Skeletal muscle cell (primary cell): ENCODE measurements around the gene PLA2G4F.

Experiments used
- DNase-seq: peaks from one replicate; pipeline ENCODE4 v3.0.0-alpha.2; 2010; ENCODE audit warnings: low read depth
- H3K4me3 ChIP-seq: 2 replicates; pipeline ENCODE4 v1.5.1; 2011; ENCODE audit warnings: low read depth, mild to moderate bottlenecking, control low read depth, low read length, moderate library complexity

Gene PLA2G4F, protein sequence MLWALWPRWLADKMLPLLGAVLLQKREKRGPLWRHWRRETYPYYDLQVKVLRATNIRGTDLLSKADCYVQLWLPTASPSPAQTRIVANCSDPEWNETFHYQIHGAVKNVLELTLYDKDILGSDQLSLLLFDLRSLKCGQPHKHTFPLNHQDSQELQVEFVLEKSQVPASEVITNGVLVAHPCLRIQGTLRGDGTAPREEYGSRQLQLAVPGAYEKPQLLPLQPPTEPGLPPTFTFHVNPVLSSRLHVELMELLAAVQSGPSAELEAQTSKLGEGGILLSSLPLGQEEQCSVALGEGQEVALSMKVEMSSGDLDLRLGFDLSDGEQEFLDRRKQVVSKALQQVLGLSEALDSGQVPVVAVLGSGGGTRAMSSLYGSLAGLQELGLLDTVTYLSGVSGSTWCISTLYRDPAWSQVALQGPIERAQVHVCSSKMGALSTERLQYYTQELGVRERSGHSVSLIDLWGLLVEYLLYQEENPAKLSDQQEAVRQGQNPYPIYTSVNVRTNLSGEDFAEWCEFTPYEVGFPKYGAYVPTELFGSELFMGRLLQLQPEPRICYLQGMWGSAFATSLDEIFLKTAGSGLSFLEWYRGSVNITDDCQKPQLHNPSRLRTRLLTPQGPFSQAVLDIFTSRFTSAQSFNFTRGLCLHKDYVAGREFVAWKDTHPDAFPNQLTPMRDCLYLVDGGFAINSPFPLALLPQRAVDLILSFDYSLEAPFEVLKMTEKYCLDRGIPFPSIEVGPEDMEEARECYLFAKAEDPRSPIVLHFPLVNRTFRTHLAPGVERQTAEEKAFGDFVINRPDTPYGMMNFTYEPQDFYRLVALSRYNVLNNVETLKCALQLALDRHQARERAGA

DNA sequence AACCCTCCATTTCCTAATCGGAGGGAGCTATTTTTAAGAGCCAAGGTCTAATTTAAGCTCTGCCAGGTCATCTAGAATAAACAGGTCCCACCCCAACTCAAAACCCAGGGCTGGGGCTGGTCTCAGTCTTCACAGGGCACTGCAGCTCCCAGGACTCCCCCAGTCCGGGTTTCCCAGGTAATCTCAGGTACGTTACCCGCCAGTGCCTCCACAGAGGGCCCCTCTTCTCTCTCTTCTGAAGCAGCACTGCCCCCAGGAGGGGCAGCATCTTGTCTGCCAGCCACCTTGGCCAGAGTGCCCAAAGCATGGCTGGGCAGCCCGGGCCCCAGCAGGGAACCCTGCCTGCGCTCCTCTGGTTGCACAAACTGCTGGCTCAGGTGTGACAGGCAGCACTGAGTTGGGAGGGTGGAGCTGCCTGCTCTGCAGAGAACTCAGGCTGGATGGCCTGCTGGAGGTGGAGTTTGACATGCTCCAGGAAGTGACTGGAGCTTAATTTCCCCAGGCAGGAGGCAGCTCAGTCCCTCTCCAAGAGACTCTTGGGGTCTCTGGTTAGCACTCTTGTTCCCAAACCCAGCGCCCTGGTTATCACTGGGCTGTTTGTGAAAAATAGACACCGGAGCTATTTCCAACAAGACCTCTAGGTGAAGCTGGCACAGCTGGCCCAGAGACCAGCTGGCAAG, at the start of gene PLA2G4F:
PLA2G4F (minus strand) TSS at position 394 of the 680 bp plus-strand sequence; CDS start at position 307, 87 bp downstream.
- no peak for DNase-seq
- no peak within 1 kb of the TSS for H3K4me3 ChIP-seq

DNA sequence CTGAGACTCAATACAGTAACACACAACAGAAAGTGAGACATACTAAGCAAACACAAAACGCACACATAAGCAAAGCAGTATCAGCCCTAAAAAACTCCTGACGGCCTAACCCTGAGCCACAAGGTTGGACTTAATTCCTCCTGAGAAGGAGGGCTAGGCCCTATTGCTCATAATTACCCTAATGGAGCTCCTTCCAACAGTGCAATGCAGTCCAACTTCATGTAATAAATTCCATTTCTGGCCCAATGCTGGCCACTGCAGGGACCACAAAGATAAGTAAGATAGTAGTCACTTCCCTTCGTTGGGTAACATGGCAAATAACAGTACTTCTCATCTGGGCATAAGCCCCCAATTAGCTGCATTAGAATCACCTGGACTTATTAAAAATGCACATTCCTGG, 47.5 kb upstream of the PLA2G4F start:
- no peak for DNase-seq
- no peak overlapping the region for H3K4me3 ChIP-seq

DNA sequence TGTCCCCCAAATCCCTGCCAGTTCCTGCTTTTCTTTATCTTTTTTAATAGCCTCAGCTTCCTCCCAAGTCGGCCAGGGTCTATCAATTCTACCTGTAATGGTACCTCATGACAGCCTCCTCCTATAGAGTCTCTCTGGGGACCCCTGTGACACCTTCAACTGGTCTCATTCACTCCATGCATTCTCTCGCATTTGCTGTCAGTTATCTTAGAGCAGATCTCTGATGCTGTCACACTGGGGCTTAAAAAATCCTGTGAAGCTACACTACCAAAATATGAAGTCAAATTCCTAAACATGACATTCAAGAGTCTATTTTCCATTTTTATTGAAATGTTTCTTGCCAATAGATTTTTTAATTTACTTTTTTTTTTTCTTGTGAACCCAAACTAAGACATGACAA, 46.2 kb upstream of the PLA2G4F start:
- H3K4me3 ChIP-seq: no peak overlapping the region
- DNase-seq: no peak

DNA sequence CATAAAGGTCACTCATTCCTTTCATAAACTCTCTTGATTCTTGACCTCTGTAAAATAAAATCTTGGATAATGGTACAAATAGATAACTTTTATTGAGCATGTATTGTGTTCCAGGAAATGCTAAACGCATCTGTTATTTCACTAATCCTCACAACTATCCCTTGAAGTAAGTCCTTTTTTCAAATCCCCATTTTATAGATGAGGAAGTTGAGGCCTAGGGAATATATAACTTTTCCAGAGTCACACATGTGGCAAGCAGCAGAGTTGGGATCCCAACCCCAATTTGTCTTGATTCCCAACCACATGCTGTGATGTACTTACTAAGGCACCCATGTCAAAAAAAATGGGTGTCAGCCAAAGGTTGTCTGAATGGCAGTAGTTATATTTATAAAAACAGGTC, 45.4 kb upstream of the PLA2G4F start:
- H3K4me3 ChIP-seq: no peak overlapping the region

DNA sequence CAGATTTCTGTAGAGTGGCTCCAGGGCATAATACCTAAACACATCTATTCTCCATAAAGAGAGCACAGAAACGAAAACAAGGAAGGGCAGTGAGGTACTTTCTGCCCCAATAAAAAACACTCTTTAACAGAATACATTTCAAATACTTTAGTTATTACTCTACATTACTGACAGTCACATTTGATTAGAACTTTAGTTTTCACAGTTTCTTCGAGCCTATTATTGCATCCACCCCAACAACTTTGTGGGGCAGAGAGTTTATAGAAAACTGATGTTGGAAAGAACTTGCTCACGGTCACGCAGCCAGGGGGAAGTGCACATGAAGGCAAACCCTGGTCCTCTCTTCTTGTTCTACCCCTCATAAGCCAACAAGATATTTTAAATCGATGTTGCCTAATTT, 42.7 kb upstream of the PLA2G4F start:
- no peak overlapping the region for H3K4me3 ChIP-seq
- no peak for DNase-seq

More for the DNA sequence above, 45.4 kb upstream of the PLA2G4F start:
- no peak for DNase-seq

DNA sequence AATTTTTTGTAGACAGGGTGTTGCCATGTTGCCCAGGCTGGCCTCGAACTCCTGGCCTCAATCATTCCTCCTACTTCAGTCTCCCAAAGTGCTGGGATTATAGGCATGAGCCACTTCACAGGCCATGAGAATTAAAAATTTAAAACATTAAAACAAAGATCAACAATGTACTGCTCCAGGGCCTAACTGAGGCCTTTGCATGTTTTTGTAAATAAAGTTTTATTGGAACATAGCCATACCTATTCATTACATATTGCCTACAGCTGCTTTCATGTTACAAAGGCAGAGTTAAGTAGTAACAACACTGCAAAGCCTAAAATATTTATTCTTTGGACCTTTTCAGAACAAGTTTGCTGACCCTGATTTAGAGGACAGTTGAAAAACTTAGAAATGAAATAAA, 42.1 kb upstream of the PLA2G4F start:
- DNase-seq: no peak

DNA sequence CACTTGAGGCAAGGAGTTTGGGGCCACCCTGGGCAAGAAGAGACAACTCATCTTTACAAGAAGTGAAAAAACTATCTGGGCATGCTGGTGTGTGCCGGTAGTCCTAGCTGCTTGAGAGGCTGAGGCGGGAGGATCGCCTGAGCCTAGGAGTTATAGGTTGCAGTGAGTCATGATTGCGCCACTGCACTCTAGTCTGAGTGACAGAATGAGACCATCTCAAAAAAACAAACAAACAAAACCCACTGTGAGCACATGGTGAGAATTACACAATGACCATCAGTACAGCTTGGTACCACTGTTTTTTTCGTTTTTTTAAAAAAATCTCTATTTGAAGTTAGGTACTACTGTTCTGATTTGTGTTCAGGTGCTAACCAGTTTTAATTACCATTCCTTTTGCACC, 38.1 kb upstream of the PLA2G4F start:
- no peak overlapping the region for H3K4me3 ChIP-seq
- DNase-seq: peak; percentile 73

More for the DNA sequence above, 42.1 kb upstream of the PLA2G4F start:
- no peak overlapping the region for H3K4me3 ChIP-seq

DNA sequence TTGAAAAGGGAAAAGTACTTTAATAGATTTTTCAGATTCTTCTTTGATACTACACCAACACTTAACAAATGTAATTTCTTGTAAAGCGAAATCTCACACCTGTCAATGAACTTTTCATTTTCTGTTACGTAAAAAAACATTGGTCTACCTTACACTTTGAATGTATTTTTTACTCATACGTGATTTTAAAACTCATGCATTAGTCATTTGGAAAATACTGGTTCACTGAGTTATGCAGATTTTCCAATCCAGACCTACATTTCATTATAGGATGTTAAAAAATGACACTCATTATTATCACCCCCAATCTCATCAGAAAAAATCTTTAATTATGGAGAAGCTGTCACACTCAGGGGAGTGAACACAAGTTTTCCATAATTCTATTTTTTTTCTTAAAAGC, 36.9 kb upstream of the PLA2G4F start:
- no peak for DNase-seq
- H3K4me3 ChIP-seq: no peak overlapping the region

DNA sequence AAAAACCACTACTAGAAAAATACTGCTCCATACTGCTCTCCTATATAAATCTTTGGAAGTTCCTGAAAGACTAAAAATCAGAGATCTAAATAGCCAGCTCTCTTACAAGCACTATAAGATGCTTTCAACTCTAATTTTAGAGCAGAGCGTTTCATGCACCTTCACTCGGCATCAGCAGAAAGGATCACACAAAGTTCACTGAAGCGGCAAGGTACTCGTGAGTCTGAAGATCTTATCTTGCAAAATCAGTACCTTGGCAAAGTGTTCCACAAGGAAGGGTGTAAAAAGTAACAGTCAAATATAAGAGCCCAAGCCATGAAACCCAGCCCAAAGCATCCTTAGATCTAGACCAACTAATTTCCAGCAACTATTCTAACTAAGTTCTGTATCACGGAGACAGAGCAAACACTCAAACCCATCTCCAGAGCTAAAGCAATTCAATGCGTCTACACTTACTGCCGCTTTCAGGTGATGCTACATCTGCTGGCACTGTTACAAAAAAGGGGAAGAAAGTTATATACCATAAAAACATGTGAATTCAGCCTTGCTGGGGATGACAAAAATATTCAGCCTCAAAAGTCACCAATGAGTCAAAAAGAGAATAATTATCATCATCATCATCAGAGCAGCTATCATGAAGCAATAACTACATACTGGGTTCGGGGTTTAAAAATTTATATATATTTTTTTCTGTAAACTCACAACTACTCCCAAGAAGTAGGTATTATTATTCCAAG, 35.3 kb upstream of the PLA2G4F start:
- DNase-seq: no peak
- H3K4me3 ChIP-seq: no peak overlapping the region

DNA sequence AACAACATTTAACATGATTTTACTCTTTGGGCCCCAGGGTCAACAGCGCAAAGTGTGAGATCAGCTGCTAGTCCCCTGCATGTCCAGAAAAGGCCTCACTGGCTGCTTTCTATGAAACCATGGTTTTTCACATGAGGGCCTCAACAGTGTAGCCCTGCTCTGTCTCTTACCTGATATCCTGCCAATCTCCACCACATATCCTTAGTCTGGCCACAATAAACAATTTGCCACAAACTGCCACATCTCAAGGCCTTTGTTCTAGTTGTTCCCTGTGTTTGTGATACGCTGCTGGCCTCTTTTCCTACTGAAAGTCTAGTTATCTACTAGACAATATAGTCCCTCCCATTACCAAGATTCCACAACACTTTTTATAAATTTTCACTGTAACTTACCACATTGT, 33.9 kb upstream of the PLA2G4F start:
- H3K4me3 ChIP-seq: no peak overlapping the region
- DNase-seq: no peak

DNA sequence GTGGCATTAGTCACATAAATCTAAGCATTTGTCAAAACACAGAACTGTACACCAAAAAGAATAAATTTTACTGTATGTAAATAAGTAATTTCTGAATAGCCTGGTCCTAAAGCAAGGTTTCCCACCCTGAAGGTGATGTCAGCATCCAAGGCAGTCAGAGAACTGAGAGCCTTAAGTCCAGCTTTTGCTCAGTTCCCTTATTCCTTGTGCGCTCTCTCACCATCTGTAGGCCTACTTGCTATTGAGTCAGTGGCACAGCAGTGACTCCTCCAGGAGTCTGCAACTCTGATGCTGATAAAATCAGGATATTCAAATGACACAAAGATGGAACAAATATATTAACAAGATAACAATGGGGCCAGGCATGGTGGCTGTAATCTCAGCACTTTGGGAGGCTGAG, 29.4 kb upstream of the PLA2G4F start:
- H3K4me3 ChIP-seq: no peak overlapping the region
- no peak for DNase-seq

DNA sequence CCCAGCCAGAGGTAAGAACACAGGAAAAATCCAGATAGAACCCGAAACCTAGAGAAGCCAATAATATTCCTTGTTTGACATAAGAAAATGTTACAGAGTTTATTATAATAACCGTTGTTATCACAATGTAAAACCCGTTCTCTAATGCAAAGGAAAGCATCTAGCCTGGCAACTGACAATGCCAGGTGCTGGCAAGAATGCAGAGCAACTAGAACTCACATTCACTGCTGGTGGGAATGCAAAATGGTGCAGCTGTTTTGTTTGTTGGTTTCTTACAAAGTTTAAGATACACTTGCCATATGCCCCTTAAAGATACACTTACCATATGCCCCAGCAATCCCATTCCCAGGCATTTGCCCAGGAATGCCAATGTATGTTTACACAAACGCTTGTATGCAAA, 28.3 kb upstream of the PLA2G4F start:
- no peak overlapping the region for H3K4me3 ChIP-seq
- DNase-seq: no peak

DNA sequence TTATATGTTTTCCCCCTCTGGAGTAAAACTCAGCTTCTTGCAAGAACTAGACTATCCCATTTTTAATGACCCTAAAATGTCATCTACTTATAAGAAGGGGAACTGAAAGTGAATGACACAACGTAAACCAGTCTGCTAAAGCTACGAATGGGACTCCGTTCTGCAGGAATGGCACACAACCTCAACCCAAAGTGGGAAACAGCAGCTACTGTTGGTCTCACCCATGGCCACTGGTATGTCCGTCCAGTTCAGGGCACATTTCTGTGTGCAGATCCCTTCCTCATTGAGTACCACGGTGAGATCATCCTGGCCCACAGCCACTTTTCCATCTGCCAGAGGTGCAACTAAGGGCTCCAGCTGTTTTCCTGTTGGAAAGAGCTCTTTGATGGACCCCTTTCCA, 27.9 kb upstream of the PLA2G4F start:
- H3K4me3 ChIP-seq: no peak overlapping the region
- DNase-seq: no peak

DNA sequence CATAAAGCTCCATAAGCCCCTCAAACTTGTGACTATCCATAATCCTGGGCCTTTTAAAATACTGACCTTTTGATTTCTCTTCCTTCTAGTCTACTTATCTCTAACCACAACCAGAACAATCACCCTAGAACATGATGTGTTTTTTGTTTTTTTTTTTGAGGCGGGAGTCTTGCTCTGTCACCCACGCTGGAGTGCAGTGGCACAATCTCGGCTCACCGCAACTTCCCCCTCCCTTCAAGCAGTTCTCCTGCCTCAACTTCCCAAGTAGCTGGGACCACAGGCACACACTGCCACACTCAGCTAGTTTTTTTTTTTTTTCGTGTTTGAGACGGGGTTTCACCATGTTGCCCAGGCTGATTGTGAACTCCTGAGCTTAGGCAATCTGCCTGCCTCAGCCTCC, 26.5 kb upstream of the PLA2G4F start:
- no peak for DNase-seq
- no peak overlapping the region for H3K4me3 ChIP-seq

DNA sequence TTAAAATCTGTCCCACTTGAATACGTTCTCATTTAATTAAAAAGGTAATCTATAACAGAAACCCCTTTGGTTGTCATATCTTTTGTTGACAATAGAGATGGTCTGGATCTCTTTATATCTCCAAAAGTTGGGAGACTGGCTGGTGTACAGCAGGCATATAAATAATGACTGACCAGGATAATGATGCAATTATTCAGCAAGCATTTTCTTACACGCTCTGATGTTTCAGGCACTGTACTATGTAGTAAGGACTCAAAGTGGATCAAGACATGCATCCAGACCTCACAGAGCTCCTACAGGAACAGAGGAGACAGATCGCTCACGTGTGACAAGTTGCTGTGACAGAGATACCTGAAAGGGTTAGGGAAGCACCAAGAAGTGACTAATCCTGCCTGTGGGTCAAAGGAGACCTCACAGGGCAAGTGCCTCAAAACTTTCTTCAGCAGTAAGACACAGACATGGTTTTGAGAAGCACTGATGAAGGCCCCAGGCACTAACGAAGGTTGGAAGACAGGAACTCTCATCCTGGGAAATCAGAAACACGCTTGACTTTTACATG, 26.0 kb upstream of the PLA2G4F start:
- H3K4me3 ChIP-seq: no peak overlapping the region
- DNase-seq: no peak

DNA sequence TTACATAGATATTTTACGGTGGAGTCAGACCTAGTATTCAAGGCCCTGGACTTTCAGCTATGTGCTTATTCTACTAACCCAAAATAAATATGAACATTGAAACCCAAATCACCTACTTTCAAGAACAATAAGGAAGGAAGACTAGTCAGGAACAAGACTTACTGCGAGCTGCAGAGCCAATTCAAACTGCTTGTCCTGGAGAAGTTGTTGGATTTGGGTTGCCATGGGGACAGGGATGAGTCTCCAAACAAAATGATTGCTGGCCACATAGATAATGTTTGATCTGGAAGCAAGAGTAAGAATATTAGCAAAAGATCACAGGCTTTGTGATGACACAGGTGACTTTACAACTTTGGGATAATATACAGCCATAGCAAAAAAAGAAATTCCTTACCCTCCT, 21.6 kb upstream of the PLA2G4F start:
- DNase-seq: no peak
- no peak overlapping the region for H3K4me3 ChIP-seq

DNA sequence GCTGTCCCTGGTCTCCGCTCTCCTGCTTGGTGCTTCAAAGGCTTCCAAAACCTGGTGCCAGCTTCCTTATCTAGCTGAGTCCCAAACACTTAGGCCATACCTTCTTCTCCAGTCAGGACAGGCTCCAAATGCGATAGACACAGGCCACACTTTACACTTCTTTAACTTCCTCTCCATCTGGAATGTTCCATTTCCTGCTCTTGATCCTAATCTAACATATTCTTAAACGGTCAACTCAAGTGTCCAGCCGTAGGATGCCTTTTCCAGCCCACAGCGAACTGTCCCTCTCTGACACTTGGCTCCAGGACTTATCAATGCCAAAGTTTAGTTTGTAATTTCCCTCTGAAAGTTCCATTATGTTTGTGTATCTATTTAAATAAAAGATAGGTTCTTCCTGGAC, 19.2 kb upstream of the PLA2G4F start:
- no peak for DNase-seq
- H3K4me3 ChIP-seq: no peak overlapping the region

DNA sequence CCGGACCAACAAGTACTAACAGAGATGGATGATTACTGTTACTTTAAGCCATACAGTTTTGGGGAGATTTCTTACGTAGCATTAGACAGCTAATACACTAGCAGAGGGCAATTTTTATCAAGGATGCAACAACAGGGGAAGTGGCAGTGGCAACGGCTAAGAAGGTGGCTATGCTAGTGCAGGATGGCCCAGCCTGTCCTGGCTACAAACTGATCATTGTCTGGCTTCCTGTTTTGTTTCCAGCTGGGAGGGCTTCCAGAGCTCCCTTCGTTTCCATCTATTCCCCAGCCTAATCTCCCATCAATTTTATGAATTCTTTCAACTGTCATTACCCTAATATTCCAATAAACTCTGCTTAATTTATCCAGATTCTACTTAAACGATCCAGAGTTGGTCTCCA, 16.0 kb upstream of the PLA2G4F start:
- DNase-seq: no peak

DNA sequence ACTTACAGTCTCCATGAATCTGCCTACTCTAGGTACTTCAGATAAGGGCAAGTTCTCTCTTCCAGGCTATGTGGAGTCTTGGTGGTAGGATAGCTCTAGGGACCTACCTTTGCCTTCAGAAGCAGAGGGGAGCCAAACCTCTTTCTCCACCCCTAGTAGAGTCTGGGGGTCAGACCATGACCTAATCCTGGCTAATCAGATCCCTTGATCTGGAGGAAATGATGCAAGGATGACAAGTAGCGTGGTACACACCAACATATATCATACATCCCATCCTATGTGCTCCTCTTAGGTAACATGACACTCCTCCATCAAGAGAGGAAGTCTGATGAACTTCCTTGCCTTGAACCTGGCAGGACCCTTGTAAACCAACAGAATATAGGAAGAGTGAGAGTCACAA, 15.4 kb upstream of the PLA2G4F start:
- no peak for DNase-seq
- no peak overlapping the region for H3K4me3 ChIP-seq

More for the DNA sequence above, 16.0 kb upstream of the PLA2G4F start:
- no peak overlapping the region for H3K4me3 ChIP-seq
